PC-9 (cell line): ENCODE measurements around the gene GPC1.

Experiments used
- CTCF ChIP-seq: fragments of 200-600 bp; sonication (generic); conservative IDR thresholded peaks from 2 replicates; pipeline ENCODE4 v1.6.1; 2017; ENCODE audit warnings: mixed run types, antibody characterized with exemption, mild to moderate bottlenecking, moderate library complexity
- EZH2 ChIP-seq: fragments of 200-600 bp; sonication (generic); IDR thresholded peaks from 2 replicates; pipeline ENCODE4 v1.8.0; 2017; ENCODE audit warnings: antibody characterized with exemption, low read depth

GRCh38 chr2:240435948-240436682 lies 652 bp downstream of the GPC1 start:
- TF ChIP-seq CTCF (no peak), EZH2 (no peak)
